HG02981 (cell line): ENCODE measurements around the gene ZBTB37.
"Not testable (repeated sequence)": the region's sequence is repeated elsewhere in the genome, so short reads cannot be mapped to it uniquely, and the experiment has no call there.

Experiments
- ATAC-seq: cut with Tn5 transposase; IDR thresholded peaks from one replicate; pipeline ENCODE4 v1.9.1; 2021; ENCODE audit warnings: mild to moderate bottlenecking, moderate library complexity; ENCODE audit not compliant: unreplicated experiment

ZBTB37 gene

GRCh38 chr1:173865468-173866164 lies 2.6 kb upstream of the ZBTB37 start:
- no peak for ATAC-seq

DNA sequence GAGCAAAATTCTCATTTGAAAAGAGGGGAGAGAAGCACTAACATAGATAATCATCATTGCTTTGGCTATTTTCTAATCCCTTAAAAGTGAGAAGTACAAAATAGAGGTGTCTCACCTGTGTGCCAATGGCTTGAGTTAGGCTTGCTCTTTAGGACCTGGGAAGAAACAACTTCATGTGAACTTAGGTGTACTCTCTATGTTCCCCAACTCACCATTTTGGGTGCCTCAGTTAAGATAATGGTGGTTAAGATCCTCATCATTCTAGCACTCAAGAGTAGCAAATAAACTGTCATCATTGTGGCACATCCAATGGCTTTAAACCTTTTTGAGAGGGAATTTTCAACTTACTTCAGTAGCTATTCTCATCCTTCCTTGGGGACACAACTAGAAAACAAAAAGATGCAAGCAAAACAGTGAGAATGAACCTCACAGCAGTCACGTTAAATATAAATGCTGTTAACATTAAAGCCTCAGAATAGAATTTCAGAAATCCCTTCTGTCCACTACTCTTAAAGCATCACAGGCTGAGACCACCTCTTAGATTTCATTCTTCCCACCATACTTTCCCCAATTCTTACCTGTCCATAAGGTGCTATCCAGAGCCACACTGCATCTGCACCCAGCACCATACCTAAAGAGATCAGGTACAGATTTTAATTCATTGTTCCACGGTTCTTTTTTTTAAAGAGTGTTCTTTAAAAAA lies 1.6 kb upstream of the ZBTB37 start:
- ATAC-seq, result no peak

DNA sequence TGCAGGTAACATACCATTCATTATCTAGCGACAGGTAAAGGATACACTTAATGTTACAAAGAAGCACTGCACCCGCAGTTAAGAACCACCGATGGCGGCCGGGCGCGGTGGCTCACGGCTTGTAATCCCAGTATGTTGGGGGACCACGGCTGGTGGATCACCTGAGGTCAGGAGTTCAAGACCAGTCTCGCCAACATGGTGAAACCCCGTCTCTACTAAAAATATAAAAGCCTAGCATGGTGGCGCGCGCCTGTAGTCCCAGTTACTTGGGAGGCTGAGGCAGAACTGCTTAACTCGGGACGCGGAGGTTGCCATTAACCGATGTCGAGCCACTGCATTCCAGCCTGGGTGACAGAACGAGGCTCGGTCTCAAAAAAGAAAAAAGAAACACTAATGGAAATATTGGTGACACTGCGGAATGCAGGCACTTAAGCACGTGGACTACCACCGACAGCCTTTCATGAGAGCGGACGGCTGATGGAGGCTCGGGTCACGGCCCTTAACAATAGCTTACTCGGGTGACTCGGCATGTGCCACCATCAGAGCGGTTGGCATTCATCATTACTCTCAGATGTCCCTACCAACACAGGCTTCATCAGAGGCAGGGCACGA lies 933 bp upstream of the ZBTB37 start:
- no peak for ATAC-seq

DNA sequence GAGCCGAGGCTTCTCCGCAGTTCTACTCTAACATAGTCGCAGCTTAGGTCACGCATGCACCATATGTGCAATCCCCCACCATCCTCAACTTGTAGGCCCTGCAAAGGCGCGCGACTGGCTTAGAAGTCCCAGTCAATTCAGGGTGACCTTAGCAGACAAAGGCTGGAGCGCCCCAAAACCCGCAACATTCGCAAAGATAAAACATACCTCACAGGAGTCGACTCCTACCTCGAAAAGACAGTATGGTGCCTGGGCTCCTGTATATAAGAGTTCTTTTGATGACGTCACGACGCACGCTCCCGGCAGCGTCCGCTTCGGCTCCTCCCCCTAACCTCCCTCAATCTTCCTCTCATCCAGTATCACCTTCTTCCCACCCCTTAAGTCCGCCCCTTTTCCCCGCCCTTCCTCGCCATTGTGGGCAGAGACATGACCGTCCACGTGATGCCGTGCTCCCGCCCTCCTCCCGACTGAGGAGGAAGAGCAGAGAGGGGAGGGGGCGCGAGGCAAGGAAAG lies 371 bp upstream of the ZBTB37 start, which contains the start of gene GAS5:
Gene GAS5, minus strand, starts transcription at position 237 of the 513 bp plus-strand sequence.
- peak; percentile 70 for ATAC-seq

GRCh38 chr1:173869021-173869359 lies 810 bp downstream of the ZBTB37 start:
- ATAC-seq, result no peak

DNA sequence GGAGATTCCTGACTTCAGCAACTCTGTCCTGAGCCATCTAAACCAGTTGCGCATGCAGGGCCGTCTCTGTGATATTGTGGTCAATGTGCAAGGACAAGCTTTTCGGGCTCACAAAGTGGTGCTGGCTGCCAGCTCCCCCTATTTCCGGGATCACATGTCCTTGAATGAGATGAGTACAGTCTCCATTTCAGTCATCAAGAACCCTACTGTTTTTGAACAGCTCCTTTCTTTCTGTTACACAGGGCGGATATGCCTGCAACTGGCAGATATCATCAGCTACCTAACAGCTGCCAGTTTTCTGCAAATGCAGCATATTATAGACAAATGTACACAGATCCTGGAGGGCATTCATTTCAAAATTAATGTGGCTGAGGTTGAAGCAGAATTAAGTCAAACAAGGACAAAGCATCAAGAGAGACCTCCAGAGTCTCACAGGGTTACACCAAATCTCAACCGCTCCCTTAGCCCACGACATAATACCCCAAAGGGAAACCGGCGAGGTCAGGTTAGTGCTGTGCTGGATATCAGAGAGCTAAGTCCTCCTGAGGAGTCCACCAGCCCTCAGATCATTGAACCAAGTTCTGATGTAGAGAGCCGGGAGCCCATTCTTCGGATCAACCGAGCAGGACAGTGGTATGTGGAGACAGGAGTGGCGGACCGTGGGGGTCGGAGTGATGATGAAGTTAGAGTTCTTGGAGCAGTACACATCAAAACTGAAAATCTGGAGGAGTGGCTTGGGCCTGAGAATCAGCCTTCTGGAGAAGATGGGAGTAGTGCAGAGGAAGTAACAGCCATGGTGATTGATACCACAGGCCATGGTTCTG lies 2.3 kb downstream of the ZBTB37 start:
- ATAC-seq, result no peak

- no peak for ATAC-seq
These were observed 2.9 kb downstream of the ZBTB37 start for GRCh38 chr1:173871091-173871490.

DNA sequence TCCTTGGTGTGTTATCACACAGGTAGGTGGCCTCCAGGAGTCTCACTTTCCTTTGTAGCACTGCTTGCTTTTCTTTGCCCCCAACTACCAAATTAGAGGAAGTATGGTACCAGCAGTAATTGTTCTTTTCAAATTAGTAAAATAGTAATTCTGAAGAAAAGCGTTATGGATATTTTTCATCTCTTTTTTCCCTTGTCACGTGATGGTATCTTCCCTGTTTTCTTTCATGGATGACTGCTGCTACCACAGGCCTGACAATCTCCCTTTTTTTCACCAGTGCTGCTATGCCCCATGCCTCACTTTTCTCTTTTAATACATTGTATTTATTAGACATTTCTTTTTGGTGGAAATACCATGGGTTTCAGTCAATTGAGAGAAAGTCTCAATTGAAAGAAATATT lies 3.3 kb downstream of the ZBTB37 start:
- no peak for ATAC-seq

- ATAC-seq, result no peak
These were observed 8.6 kb downstream of the ZBTB37 start for GRCh38 chr1:173876732-173877131.

DNA sequence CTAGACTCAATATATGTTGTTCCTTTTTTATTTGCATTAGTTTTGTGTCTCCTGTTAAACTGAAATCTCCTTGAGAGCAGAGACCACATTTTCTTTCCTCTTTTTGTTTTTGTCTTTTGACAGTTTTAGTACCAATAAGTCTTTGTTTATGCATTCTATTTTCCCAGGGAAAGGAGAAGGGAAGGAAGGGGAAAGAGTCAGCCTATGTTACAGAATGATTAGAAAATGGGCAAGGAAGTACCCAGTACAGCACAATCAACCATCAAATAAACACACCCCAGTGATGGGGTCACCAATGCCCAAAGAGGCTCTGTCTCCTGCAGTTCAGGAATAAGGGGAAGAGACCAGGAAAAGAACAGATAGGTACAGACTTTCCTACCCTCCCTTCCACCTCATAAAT lies 10.1 kb downstream of the ZBTB37 start:
- ATAC-seq, result no peak

DNA sequence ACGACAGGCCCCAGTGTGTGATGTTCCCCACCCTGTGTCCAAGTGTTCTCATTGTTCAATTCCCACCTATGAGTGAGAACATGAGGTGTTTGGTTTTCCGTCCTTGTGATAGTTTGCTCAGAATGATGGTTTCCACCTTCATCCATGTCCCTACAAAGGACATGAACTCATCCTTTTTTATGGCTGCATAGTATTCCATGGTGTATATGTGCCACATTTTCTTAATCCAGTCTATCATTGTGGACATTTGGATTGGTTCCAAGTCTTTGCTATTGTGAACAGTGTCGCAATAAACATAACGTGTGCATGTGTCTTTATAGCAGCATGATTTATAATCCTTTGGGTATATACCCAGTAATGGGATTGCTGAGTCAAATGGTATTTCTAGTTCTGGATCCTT lies 12.9 kb downstream of the ZBTB37 start:
- ATAC-seq, result not testable (repeated sequence)

- ATAC-seq, result no peak
These were observed 16.5 kb downstream of the ZBTB37 start for GRCh38 chr1:173884701-173885100.

DNA sequence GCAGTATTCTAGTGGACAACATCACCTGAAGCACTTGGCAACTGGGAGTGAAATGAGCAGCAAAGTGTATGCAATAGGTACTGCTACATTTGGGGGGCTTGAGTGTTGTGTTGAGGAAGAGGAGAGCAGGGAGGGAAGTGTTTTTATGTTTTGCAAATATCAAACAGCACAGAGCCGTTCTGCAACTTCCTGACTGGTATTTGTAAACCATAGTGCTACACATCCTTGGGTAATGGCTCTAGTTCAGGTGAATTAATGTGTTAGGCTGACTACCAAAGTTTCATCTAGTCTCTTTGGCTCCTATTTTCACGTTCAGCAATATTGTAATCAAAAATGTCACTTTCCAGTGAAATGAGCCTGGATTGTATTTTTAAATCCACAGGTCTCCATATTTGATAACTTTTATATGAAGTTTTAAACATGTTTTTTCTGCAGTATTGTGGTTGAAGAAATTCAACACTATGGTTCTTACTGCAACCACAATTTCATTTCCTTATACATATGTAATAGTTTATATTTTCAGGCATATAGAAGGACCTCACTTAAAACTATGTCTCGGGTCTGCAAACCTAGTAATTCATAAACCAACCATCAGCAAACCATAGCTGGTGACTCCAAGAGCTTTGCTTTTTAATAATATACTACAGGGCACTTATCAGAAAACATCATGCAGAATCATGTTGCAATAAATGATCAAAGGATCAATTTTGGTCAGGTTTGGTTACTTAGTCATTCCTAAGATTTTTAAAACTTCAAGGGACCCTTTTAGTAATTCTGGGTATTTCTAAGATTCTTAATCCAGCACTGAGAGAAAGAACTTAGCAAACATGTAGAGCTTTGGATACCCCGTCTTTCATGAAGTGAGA lies 18.8 kb downstream of the ZBTB37 start:
- ATAC-seq, result no peak

- no peak for ATAC-seq
These were observed 19.4 kb downstream of the ZBTB37 start for GRCh38 chr1:173887627-173888026.

GRCh38 chr1:173888749-173889148 lies 20.6 kb downstream of the ZBTB37 start:
- ATAC-seq, result no peak

- no peak for ATAC-seq
These were observed 21.7 kb downstream of the ZBTB37 start for GRCh38 chr1:173889885-173890284.

GRCh38 chr1:173893611-173894010 lies 25.4 kb downstream of the ZBTB37 start:
- ATAC-seq, result no peak

GRCh38 chr1:173894189-173894588 lies 26.0 kb downstream of the ZBTB37 start:
- ATAC-seq, result no peak

DNA sequence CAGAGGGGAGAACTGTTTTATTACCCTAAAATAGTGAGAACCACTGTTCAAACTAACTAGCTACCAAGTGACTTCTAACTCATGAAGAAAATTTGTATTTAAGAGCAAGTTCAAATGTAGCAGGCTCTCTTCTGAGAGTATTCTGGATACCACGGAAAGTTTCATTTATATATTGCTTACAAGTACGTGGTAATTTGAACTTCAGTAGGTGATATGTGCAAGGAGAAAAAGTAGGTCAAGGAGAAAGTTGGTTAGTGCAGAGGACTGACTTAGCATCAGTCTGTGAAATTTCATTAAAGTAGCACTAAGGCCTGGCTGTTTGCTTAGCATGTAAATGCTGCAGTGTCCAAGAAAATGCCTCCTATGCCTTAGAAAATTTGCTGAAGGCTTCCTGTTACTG lies 32.2 kb downstream of the ZBTB37 start:
- ATAC-seq, result no peak

DNA sequence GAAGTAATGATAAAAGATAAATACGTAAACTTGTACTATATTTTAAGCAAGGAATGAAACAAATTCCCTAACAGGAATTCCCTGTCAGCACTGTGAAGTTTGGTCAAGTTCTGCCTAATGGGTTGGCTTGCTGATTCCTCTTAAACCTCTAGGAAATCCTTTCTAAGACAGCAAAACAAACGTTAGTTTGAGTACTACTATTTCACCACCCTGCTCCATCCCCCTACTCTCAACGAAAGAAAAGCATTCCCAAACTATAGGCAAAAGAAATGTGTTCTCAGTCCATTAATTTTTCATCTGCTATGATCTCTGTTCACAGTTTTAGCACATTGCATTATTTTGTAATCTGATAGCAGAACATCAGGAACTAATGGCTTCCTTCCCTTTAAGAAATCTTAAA lies 32.8 kb downstream of the ZBTB37 start:
- no peak for ATAC-seq
